Neural cell (in vitro differentiated cells): ENCODE measurements around the gene STN1. TPM values are rescaled to one million over a fixed set of nuclear protein-coding genes. Genes with fewer than 3 reads are reported as not detected.

Experiments used
- H2AFZ ChIP-seq: fragments of 200-600, 300-800 bp; sonication (generic), shearing (Covaris generic); 2 replicates; pipeline ENCODE4 v1.6.0; 2014; ENCODE audit warnings: low read depth, mild to moderate bottlenecking, antibody characterized with exemption, low read length, moderate library complexity
- H3F3A ChIP-seq: fragments of 200-600 bp; shearing (Covaris generic); 2 replicates; pipeline ENCODE4 v1.6.1; 2016; ENCODE audit warnings: mild to moderate bottlenecking, moderate library complexity, mixed read lengths, antibody characterized with exemption, low read length; ENCODE audit not compliant: insufficient read depth, poor library complexity, severe bottlenecking
- H3K27ac ChIP-seq: fragments of 200-600, 300-800 bp; sonication (generic), shearing (Covaris generic); 2 replicates; pipeline ENCODE4 v1.5.1; 2014; ENCODE audit warnings: mild to moderate bottlenecking, low read length, moderate library complexity
- H3K27me3 ChIP-seq: fragments of 300-800, 200-600 bp; sonication (generic), shearing (Covaris generic); 2 replicates; pipeline ENCODE4 v1.6.0; 2014; ENCODE audit warnings: mild to moderate bottlenecking, low read depth, low read length, moderate library complexity; ENCODE audit not compliant: insufficient read depth
- H3K36me3 ChIP-seq: fragments of 300-800, 200-600 bp; sonication (generic), shearing (Covaris generic); 2 replicates; pipeline ENCODE4 v1.5.1; 2014; ENCODE audit warnings: mild to moderate bottlenecking, antibody characterized with exemption, low read length, moderate library complexity; ENCODE audit not compliant: insufficient read depth
- H3K4me2 ChIP-seq: fragments of 300-800, 200-600 bp; sonication (generic), shearing (Covaris generic); 2 replicates; pipeline ENCODE4 v1.6.0; 2014; ENCODE audit warnings: mild to moderate bottlenecking, low read length
- H3K4me3 ChIP-seq: fragments of 300-800, 200-600 bp; sonication (generic), shearing (Covaris generic); 2 replicates; pipeline ENCODE4 v1.5.1; 2014; ENCODE audit warnings: mild to moderate bottlenecking, low read length, moderate library complexity
- H3K79me2 ChIP-seq: fragments of 200-600 bp; shearing (Covaris generic); replicated peaks from 2 replicates; pipeline ENCODE4 v1.6.0; 2014; ENCODE audit warnings: mild to moderate bottlenecking, low read length, moderate library complexity; ENCODE audit not compliant: insufficient read depth
- H3K9ac ChIP-seq: fragments of 300-800, 200-600 bp; sonication (generic), shearing (Covaris generic); 2 replicates; pipeline ENCODE4 v1.6.1; 2016; ENCODE audit warnings: mild to moderate bottlenecking, low read length, mixed read lengths
- H3K9me2 ChIP-seq: fragments of 200-600 bp; shearing (Covaris generic); 2 replicates; pipeline ENCODE4 v1.6.1; 2016; ENCODE audit warnings: mild to moderate bottlenecking, low read length, mixed read lengths; ENCODE audit not compliant: insufficient read depth
- H3K9me3 ChIP-seq: fragments of 200-600, 300-800 bp; sonication (generic), shearing (Covaris generic); 2 replicates; pipeline ENCODE4 v1.6.1; 2016; ENCODE audit warnings: mild to moderate bottlenecking, mixed run types, low read length, moderate library complexity, mixed read lengths
- H4K20me1 ChIP-seq: fragments of 200-600 bp; shearing (Covaris generic); 2 replicates; pipeline ENCODE4 v1.6.1; 2016; ENCODE audit warnings: mild to moderate bottlenecking, mixed run types; ENCODE audit not compliant: insufficient read depth
- CTCF ChIP-seq: fragments of 450-650 bp; IDR thresholded peaks from 2 replicates; pipeline ENCODE4 v1.5.1; 2014; ENCODE audit warnings: antibody characterized with exemption, mild to moderate bottlenecking, moderate library complexity; ENCODE audit not compliant: poor library complexity, severe bottlenecking
- EP300 ChIP-seq: fragments of 450-650 bp; conservative IDR thresholded peaks from 2 replicates; pipeline ENCODE4 v1.6.1; 2014; ENCODE audit warnings: antibody characterized with exemption, mild to moderate bottlenecking, moderate library complexity; ENCODE audit not compliant: poor library complexity, severe bottlenecking
- EZH2 ChIP-seq: fragments of 200-600, 300-800 bp; shearing (Covaris generic), sonication (generic); IDR thresholded peaks from 2 replicates; pipeline ENCODE4 v1.6.1; 2014; ENCODE audit warnings: antibody characterized with exemption, low read length, borderline replicate concordance, mild to moderate bottlenecking; ENCODE audit not compliant: insufficient read depth, poor library complexity, severe bottlenecking
- MXI1 ChIP-seq: fragments of 450-650 bp; conservative IDR thresholded peaks from 2 replicates; pipeline ENCODE4 v1.6.1; 2014; ENCODE audit warnings: antibody characterized with exemption, mild to moderate bottlenecking; ENCODE audit not compliant: poor library complexity, severe bottlenecking
- POLR2AphosphoS5 ChIP-seq: IDR thresholded peaks from 2 replicates; pipeline ENCODE4 v1.6.1; 2012
- RAD21 ChIP-seq: fragments of 450-650 bp; conservative IDR thresholded peaks from 2 replicates; pipeline ENCODE4 v1.6.1; 2014; ENCODE audit warnings: antibody characterized with exemption, mild to moderate bottlenecking, moderate library complexity
- SMC3 ChIP-seq: fragments of 450-650 bp; conservative IDR thresholded peaks from 2 replicates; pipeline ENCODE4 v1.6.1; 2014; ENCODE audit warnings: antibody characterized with exemption, mild to moderate bottlenecking, moderate library complexity; ENCODE audit not compliant: poor library complexity
- TAF1 ChIP-seq: IDR thresholded peaks from 2 replicates; pipeline ENCODE4 v1.6.1; 2012; ENCODE audit warnings: low read depth
- polyA plus RNA-seq: library from polyadenylated mRNA; depleted of rRNA; stranded (reverse); fragments of >200 nt; gene quantifications from 2 replicates; pipeline ENCODE4 v1.2.3, GENCODE V29; 2014
- TF ChIP-seq, protein P1 (sequence below): IDR thresholded peaks from 2 replicates; pipeline ENCODE4 v1.6.1; 2012; ENCODE audit warnings: borderline replicate concordance

Gene STN1
- polyA plus RNA-seq, 1 donor from 2014 or later: 9.4 TPM

GRCh38 chr10:103832806-103833205 is 85.2 kb downstream of the STN1 start:
- Histone ChIP-seq H3K36me3 (no peaks in the 10 kb centered on the region), H3F3A (no peaks in the 10 kb centered on the region), H3K27ac (no peak overlapping the region), H3K9ac (no peak overlapping the region), H4K20me1 (no peaks in the 10 kb centered on the region), H3K9me3 (no peaks in the 10 kb centered on the region), H3K4me3 (no peak overlapping the region), H3K27me3 (no peaks in the 10 kb centered on the region), H3K4me2 (no peak overlapping the region), H3K9me2 (no peaks in the 10 kb centered on the region), H3K79me2 (no peaks in the 10 kb centered on the region), H2AFZ (no peak overlapping the region)
- TF ChIP-seq POLR2AphosphoS5 (no peak), RAD21 (no peak), CTCF (no peak), EZH2 (no peak), MXI1 (no peak), SMC3 (no peak), EP300 (no peak), TAF1 (no peak)
- TF ChIP-seq, protein P1, sequence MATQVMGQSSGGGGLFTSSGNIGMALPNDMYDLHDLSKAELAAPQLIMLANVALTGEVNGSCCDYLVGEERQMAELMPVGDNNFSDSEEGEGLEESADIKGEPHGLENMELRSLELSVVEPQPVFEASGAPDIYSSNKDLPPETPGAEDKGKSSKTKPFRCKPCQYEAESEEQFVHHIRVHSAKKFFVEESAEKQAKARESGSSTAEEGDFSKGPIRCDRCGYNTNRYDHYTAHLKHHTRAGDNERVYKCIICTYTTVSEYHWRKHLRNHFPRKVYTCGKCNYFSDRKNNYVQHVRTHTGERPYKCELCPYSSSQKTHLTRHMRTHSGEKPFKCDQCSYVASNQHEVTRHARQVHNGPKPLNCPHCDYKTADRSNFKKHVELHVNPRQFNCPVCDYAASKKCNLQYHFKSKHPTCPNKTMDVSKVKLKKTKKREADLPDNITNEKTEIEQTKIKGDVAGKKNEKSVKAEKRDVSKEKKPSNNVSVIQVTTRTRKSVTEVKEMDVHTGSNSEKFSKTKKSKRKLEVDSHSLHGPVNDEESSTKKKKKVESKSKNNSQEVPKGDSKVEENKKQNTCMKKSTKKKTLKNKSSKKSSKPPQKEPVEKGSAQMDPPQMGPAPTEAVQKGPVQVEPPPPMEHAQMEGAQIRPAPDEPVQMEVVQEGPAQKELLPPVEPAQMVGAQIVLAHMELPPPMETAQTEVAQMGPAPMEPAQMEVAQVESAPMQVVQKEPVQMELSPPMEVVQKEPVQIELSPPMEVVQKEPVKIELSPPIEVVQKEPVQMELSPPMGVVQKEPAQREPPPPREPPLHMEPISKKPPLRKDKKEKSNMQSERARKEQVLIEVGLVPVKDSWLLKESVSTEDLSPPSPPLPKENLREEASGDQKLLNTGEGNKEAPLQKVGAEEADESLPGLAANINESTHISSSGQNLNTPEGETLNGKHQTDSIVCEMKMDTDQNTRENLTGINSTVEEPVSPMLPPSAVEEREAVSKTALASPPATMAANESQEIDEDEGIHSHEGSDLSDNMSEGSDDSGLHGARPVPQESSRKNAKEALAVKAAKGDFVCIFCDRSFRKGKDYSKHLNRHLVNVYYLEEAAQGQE: no peak

Other genes with a start within 250 kb of the STN1 start
- 5.2 and 8.0 TPM in 2 replicates for gene SH3PXD2A, start 62.6 kb downstream of the STN1 start, polyA plus RNA-seq
- 19.7 and 23.7 TPM in 2 replicates for gene SLK, start 49.0 kb upstream of the STN1 start, polyA plus RNA-seq
- not detected in 2 replicates for gene COL17A1, start 167.7 kb upstream of the STN1 start, polyA plus RNA-seq
- gene SFR1, start 204.0 kb upstream of the STN1 start, polyA plus RNA-seq: 2.3 and 5.0 TPM in 2 replicates